Calu3 (cell line): ENCODE data around the gene MYRIP. TPM values are rescaled to one million over a fixed set of nuclear protein-coding genes. Genes with fewer than 3 reads are reported as not detected.

Experiments used
- BruUV-seq: library from RNA; stranded (reverse); fragments of 400-500 nt; replicated peaks from 2 replicates; lab custom pipeline; 2021; lab: Mats Ljungman, UMichigan
- CTCF ChIA-PET: fragments of 300-600 bp; sonication (Branson Sonifier 250); formaldehyde crosslinking; loops from one replicate; lab custom pipeline; 2022; ENCODE audit warnings: antibody characterized with exemption; lab: Charles Lee
- DNase-seq: peaks from one replicate; pipeline ENCODE4 v3.0.0; 2022
- H3K27ac Mint-ChIP-seq: one replicate; pipeline ENCODE4 v1.8.0; 2022; ENCODE audit warnings: mixed read lengths; ENCODE audit not compliant: unreplicated experiment
- H3K27me3 Mint-ChIP-seq: one replicate; pipeline ENCODE4 v1.8.0; 2022; ENCODE audit warnings: mixed read lengths; ENCODE audit not compliant: unreplicated experiment
- H3K36me3 Mint-ChIP-seq: one replicate; pipeline ENCODE4 v1.8.0; 2022; ENCODE audit warnings: mild to moderate bottlenecking, moderate library complexity, mixed read lengths; ENCODE audit not compliant: insufficient read depth, unreplicated experiment
- H3K4me1 Mint-ChIP-seq: one replicate; pipeline ENCODE4 v1.8.0; 2022; ENCODE audit warnings: mild to moderate bottlenecking, low read depth, mixed read lengths; ENCODE audit not compliant: unreplicated experiment
- H3K4me3 Mint-ChIP-seq: one replicate; pipeline ENCODE4 v1.8.0; 2022; ENCODE audit warnings: mild to moderate bottlenecking, low read depth, moderate library complexity, mixed read lengths; ENCODE audit not compliant: unreplicated experiment
- H3K9me3 Mint-ChIP-seq: one replicate; pipeline ENCODE4 v1.8.0; 2022; ENCODE audit warnings: low read depth, mixed read lengths; ENCODE audit not compliant: unreplicated experiment
- CTCF ChIP-seq: fragments of 200-600 bp; IDR thresholded peaks from one replicate; pipeline ENCODE4 v1.8.0; 2022; ENCODE audit warnings: antibody characterized with exemption; ENCODE audit not compliant: unreplicated experiment
- intact Hi-C: fragments of 100-400 bp; cut with micrococcal nuclease; formaldehyde crosslinking; loops from one replicate; pipeline ENCODE4 v1.10.0; 2022; ENCODE audit not compliant: unreplicated experiment
- total RNA-seq: library from RNA; stranded (reverse); gene quantifications from 2 replicates; pipeline ENCODE4 v1.2.3, GENCODE V29; 2022

Gene MYRIP
- total RNA-seq, 1 experiment from 2014 or later = 5.6 TPM

- Mint-ChIP-seq H3K9me3 (no peaks in the 10 kb centered on the region), H3K27me3 (no peaks in the 10 kb centered on the region), H3K27ac (no peak overlapping the region), H3K4me3 (no peak overlapping the region), H3K36me3 (no peaks in the 10 kb centered on the region), H3K4me1 (no peaks in the 10 kb centered on the region)
- no peak for TF ChIP-seq CTCF
- no TSS peak for BruUV-seq
- intact Hi-C loops = no loop called here
- no peak for DNase-seq
- CTCF ChIA-PET = no interaction called here
Observed at GRCh38 chr3:40240921-40241320, 431.5 kb downstream of the MYRIP start.

- DNase-seq = no peak
- Mint-ChIP-seq H3K4me1 (no peaks in the 10 kb centered on the region), H3K27me3 (no peaks in the 10 kb centered on the region), H3K9me3 (no peaks in the 10 kb centered on the region), H3K36me3 (no peaks in the 10 kb centered on the region), H3K27ac (no peak overlapping the region), H3K4me3 (no peak overlapping the region)
- TF ChIP-seq CTCF = no peak
- CTCF ChIA-PET = no interaction called here
- no TSS peak for BruUV-seq
- intact Hi-C loops = no loop called here
Observed at GRCh38 chr3:40242216-40242615, 432.8 kb downstream of the MYRIP start.

GRCh38 chr3:40242638-40243037 lies 433.2 kb downstream of the MYRIP start:
- no peak for TF ChIP-seq CTCF
- no peaks in the 10 kb centered on the region for H3K4me1 Mint-ChIP-seq
- intact Hi-C loops = no loop called here
- H3K9me3 Mint-ChIP-seq = no peaks in the 10 kb centered on the region
- no TSS peak for BruUV-seq
- H3K36me3 Mint-ChIP-seq = no peaks in the 10 kb centered on the region
- H3K4me3 Mint-ChIP-seq = no peak overlapping the region
- H3K27ac Mint-ChIP-seq = no peak overlapping the region
- CTCF ChIA-PET = no interaction called here
- no peak for DNase-seq
- no peaks in the 10 kb centered on the region for H3K27me3 Mint-ChIP-seq

- H3K27me3 Mint-ChIP-seq = no peaks in the 10 kb centered on the region
- no peaks in the 10 kb centered on the region for H3K4me1 Mint-ChIP-seq
- no peaks in the 10 kb centered on the region for H3K36me3 Mint-ChIP-seq
- no peak overlapping the region for H3K27ac Mint-ChIP-seq
- CTCF ChIA-PET = no interaction called here
- intact Hi-C loops = no loop called here
- no TSS peak for BruUV-seq
- TF ChIP-seq CTCF = no peak
- no peak overlapping the region for H3K4me3 Mint-ChIP-seq
- no peak for DNase-seq
- no peaks in the 10 kb centered on the region for H3K9me3 Mint-ChIP-seq
Observed at GRCh38 chr3:40243056-40243455, 433.6 kb downstream of the MYRIP start.
